Neural crest cell (in vitro differentiated cells): Measurements from ENCODE around the gene LMX1B. TPM values are rescaled to one million over a fixed set of nuclear protein-coding genes. Genes with fewer than 3 reads are reported as not detected.

Experiments used
- DNase-seq: peaks from one replicate; pipeline ENCODE4 v3.0.0; 2021; ENCODE audit warnings: low read depth, mixed read lengths, low spot score
- H3K27ac Mint-ChIP-seq: one replicate; pipeline ENCODE4 v1.8.0; 2021; ENCODE audit warnings: mild to moderate bottlenecking, mixed read lengths; ENCODE audit not compliant: unreplicated experiment
- H3K27me3 Mint-ChIP-seq: 2 replicates; pipeline ENCODE4 v1.8.0; 2021; ENCODE audit warnings: low read depth, mild to moderate bottlenecking, mixed read lengths
- H3K36me3 Mint-ChIP-seq: 2 replicates; pipeline ENCODE4 v1.8.0; 2021; ENCODE audit warnings: low read depth, mild to moderate bottlenecking, mixed read lengths
- H3K4me1 Mint-ChIP-seq: 2 replicates; pipeline ENCODE4 v1.8.0; 2021; ENCODE audit warnings: mixed read lengths
- H3K4me3 Mint-ChIP-seq: one replicate; pipeline ENCODE4 v1.8.0; 2021; ENCODE audit warnings: mild to moderate bottlenecking, mixed read lengths
- H3K9me3 Mint-ChIP-seq: 2 replicates; pipeline ENCODE4 v1.8.0; 2021; ENCODE audit warnings: mixed read lengths
- total RNA-seq: library from RNA; stranded (reverse); gene quantifications from 2 replicates; pipeline ENCODE4 v1.2.1, GENCODE V29; 2021
- TF ChIP-seq, protein P1 (sequence below): fragments of 200-600 bp; sonication (generic); conservative IDR thresholded peaks from 2 replicates; pipeline ENCODE4 v1.5.0; 2021; ENCODE audit warnings: antibody characterized with exemption, mild to moderate bottlenecking

The LMX1B gene
- total RNA-seq, 1 donor from 2014 or later, result 10.5 TPM

DNA sequence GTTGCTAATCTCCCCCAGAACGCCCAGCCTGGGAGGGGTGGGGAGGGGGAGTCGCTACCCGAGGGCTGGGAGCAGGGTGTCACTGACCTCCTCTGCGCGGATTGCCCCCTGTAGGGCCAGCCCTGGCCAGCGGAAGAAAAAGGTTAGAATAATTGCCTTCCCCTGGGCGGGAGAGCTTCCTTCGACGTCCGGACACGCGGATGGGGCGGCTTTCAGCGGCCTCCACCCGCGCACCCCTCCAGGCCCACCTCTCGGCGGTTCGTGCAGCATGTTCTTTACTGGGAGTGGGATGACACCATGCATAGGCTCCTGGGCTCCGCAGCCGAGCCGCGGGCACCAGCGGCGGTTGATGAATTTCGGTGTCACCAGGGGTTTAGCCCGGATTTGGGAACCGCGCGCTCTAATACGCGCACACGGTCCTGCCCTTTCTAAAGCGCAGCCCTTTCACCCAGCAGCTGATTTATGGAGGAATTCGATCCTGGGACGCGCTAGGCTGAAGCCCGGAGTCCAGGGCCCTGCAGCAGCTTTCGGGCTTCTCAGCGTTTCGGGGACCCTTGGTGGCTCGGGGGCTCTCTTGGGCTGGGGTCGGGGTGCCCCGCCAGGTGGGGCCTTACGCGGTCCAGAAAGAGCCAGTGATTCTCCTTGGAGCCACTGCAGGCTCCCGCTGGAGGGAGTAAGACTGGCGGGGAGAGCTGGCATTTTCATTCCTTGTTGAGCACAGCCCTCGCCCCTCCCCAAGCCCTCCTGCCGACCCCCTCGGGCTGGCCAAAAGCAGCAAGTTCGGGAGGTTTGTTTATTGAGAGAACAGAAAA lies 10.1 kb downstream of the LMX1B start:
- TF ChIP-seq, protein P1, sequence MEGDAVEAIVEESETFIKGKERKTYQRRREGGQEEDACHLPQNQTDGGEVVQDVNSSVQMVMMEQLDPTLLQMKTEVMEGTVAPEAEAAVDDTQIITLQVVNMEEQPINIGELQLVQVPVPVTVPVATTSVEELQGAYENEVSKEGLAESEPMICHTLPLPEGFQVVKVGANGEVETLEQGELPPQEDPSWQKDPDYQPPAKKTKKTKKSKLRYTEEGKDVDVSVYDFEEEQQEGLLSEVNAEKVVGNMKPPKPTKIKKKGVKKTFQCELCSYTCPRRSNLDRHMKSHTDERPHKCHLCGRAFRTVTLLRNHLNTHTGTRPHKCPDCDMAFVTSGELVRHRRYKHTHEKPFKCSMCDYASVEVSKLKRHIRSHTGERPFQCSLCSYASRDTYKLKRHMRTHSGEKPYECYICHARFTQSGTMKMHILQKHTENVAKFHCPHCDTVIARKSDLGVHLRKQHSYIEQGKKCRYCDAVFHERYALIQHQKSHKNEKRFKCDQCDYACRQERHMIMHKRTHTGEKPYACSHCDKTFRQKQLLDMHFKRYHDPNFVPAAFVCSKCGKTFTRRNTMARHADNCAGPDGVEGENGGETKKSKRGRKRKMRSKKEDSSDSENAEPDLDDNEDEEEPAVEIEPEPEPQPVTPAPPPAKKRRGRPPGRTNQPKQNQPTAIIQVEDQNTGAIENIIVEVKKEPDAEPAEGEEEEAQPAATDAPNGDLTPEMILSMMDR, result no peak
- Mint-ChIP-seq H3K36me3 (no peaks in the 10 kb centered on the region), H3K27me3 (peaks cover 100% of the 10 kb centered on the region), H3K4me3 (peak overlapping the region; percentile 69), H3K27ac (no peak overlapping the region), H3K9me3 (no peaks in the 10 kb centered on the region), H3K4me1 (peaks cover 24% of the 10 kb centered on the region)
- DNase-seq, result no peak

DNA sequence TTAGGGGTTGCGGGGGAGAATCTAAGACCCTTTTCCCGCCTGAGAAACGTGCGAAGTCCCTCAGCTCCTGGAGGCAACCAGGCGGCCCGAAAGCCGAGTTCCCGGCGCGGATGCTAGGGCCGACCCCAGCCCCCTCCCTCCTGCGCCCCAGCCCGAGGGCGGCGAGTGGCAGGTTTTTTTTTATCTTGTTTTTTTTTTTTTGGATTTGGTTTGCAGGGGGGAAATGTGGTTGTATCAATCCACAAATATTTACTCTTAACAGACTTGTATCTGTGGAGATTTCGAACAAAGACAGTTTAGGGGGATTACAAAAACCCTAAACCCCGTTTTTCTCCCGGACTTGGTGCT lies 10.7 kb downstream of the LMX1B start:
- peaks cover 24% of the 10 kb centered on the region for H3K4me1 Mint-ChIP-seq
- H3K4me3 Mint-ChIP-seq, result peak overlapping the region; percentile 86
- TF ChIP-seq, protein P1, result no peak
- H3K9me3 Mint-ChIP-seq, result no peaks in the 10 kb centered on the region
- DNase-seq, result no peak
- peaks cover 100% of the 10 kb centered on the region for H3K27me3 Mint-ChIP-seq
- no peak overlapping the region for H3K27ac Mint-ChIP-seq
- H3K36me3 Mint-ChIP-seq, result no peaks in the 10 kb centered on the region

DNA sequence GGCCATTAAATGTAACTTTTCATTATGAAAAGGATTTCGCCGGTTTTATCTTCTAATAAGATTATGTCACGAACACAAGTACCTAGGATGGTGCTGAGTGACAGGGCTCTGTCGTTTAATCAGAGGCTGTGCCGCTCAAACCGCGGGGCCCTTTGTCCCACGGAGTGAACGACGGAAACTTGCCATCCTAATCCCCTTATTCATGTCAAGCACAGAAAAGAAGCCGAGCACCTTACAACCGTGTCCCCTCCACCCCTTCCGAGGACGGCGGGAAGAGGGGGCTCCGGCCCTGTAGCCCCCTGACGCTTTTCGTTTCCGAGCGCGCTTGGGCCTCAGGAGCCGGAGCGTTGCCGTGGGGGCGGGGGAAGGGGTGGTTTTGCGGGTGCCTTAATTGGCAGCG lies 11.2 kb downstream of the LMX1B start:
- H3K4me3 Mint-ChIP-seq, result peak overlapping the region; percentile 86
- H3K27me3 Mint-ChIP-seq, result peaks cover 100% of the 10 kb centered on the region
- no peaks in the 10 kb centered on the region for H3K36me3 Mint-ChIP-seq
- no peak overlapping the region for H3K27ac Mint-ChIP-seq
- no peak for DNase-seq
- TF ChIP-seq, protein P1, result no peak
- peaks cover 24% of the 10 kb centered on the region for H3K4me1 Mint-ChIP-seq
- no peaks in the 10 kb centered on the region for H3K9me3 Mint-ChIP-seq

DNA sequence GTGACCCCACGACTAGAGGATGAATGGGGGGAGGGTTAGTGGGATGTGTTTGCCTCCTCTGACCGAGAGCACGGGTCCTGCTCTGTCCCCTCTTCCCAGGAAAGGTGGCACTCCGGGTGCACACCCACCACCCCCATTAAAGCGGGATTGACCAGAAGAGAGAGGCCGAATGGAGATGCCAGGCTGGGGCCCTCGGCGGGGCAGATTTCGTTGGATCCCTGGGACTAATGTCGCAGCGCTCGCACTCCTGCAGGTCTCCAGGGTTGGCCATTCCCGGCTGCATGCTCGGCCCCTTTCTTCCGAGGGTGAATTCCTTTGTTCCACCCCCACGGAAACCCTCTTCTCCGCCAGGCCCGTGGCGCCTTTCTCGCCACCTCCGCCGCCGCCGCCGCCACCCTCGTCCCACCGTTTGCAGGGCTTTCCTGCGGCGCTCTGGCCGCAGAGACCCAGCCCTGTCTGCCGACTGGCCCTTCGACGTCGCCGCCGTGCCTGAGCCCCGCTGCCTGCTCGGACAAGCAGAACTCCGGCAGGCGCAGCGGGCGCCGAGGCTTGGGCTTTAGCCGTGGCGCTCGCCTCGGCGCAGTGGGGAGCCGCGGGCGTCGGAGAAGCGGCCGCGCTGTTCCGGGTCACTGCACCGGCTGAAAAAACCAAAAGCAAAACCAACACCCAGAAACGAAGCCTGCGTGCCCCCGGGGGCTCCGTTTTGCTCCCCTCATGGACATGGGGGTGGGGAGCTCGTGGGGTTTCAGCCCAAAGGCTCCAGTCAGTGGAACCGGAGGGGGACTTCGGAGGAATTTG lies 11.8 kb downstream of the LMX1B start:
- no peaks in the 10 kb centered on the region for H3K9me3 Mint-ChIP-seq
- no peaks in the 10 kb centered on the region for H3K36me3 Mint-ChIP-seq
- no peak overlapping the region for H3K27ac Mint-ChIP-seq
- peaks cover 24% of the 10 kb centered on the region for H3K4me1 Mint-ChIP-seq
- peaks cover 100% of the 10 kb centered on the region for H3K27me3 Mint-ChIP-seq
- H3K4me3 Mint-ChIP-seq, result peak overlapping the region; percentile 86
- TF ChIP-seq, protein P1, result no peak
- no peak for DNase-seq

DNA sequence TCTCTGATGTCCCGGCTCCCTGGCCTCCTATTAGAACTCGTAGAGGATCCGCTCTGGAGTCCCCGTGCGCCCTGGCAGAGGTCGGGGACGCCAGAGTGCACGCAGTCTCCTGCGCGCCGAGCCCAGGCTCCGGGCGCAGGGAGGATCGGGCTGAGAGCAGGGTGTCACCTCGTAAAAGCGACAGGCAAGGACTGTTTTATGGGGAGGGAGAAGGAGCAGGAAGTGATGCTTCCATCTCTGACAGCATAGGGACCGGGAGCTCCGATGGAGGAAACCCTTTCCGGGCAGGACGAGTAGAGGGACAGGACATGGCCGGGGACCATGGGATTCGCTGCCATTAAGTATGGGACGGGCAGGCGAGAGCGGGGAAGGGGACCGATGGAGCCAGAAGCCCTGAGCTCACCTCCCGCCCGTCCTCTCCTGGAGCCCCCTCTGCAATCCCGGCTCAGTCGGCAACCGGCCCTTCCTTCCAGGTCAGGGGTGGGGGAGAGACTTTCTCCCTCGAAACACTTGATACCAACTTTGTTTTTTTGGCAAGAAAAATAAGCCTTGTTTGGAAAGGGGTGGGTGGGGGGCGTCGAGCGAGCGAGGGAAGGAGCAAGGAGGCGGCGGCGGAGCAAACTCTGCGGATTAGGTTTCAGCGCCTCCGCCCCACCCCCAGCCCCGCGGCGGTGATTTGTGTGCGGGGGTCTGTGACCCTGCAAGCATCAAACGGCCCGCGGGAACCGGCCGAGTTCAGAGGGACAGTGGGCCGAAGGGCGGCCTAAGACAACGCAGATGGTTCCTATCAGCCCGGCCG lies 12.6 kb downstream of the LMX1B start:
- TF ChIP-seq, protein P1, result no peak
- Mint-ChIP-seq H3K27me3 (peaks cover 98% of the 10 kb centered on the region), H3K9me3 (no peaks in the 10 kb centered on the region), H3K4me1 (peaks cover 24% of the 10 kb centered on the region), H3K27ac (peak overlapping the region; percentile 87), H3K4me3 (peak overlapping the region; percentile 84), H3K36me3 (no peaks in the 10 kb centered on the region)
- no peak for DNase-seq
